ENCODE measurements around the gene CACNG4. TPM values are rescaled to one million over a fixed set of nuclear protein-coding genes. Genes with fewer than 3 reads are reported as not detected.

Gene CACNG4
- total RNA-seq, 1 experiment from 2014 or later, result 6.3 TPM

DNA sequence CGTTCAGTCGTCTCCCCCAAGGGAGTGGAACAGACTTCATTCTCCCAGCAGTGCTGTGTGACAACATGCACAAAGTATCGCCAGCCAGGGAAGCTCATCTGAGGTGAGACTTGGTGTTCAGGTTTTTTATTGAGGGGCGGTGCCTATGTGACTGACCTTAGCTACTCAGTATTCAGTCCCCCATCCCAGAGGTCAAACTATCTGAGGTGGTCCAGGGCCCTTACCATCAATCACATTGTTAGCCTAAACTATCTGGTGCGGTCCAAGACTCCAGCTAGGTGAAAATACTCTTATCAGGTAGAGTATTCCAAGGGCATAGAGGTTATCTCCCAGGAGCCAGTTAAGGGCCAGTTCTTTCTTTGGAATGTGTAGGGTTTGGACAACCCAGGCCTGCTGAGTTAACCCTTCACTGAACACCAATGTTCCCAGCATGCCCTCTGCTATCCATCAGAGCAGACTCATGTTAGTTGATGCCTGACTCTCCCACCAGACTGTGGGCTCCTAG is 74.4 kb downstream of the CACNG4 start:
- Mint-ChIP-seq H3K9me3 (peaks cover 0 to 2% of the 10 kb centered on the region in 2 experiments; a peak in 2 of 5 replicates), H3K4me3 (no peak overlapping the region), H3K4me1 (peaks cover 8 to 13% of the 10 kb centered on the region in 2 experiments; a peak in 3 of 4 replicates), H3K27me3 (ENCODE audit: low read depth) (peaks cover 2% of the 10 kb centered on the region), H3K27ac (no peak overlapping the region), H3K36me3 (ENCODE audit: insufficient read depth in 1 of 3, low read depth in 3 of 3) (peaks cover 0 to 3% (median 0%) of the 10 kb centered on the region in 3 experiments; a peak in 1 of 7 replicates)
- Histone ChIP-seq H3K23ac (ENCODE audit: insufficient read length, low read depth, low read length) (no peak overlapping the region), H3K27ac (ENCODE audit: insufficient read length, low read depth, low read length) (no peak overlapping the region), H2BK15ac (ENCODE audit: low read depth, low read length) (no peak overlapping the region), H3K79me2 (ENCODE audit: insufficient read depth, low read length) (no peaks in the 10 kb centered on the region), H3K27me3 (ENCODE audit: insufficient read depth, low read length) (no peaks in the 10 kb centered on the region), H3K9me3 (ENCODE audit: control insufficient read depth, low read depth, low read length) (no peaks in the 10 kb centered on the region), H3K14ac (ENCODE audit: insufficient read depth, low read length) (no peak overlapping the region; the same call in 1 of the 2 replicates), H3K56ac (ENCODE audit: insufficient read length, low read depth, low read length) (no peak overlapping the region), H3K23me2 (ENCODE audit: insufficient read length, low read depth, low read length, poor library complexity, severe bottlenecking) (no peaks in the 10 kb centered on the region), H2BK12ac (ENCODE audit: insufficient read length, low read depth, low read length) (no peak overlapping the region), H3K18ac (ENCODE audit: insufficient read length, low read depth, low read length) (no peak overlapping the region), H4K8ac (replicated peaks; ENCODE audit: insufficient read length, low read depth, low read length) (no peak overlapping the region), H3K4ac (ENCODE audit: low read depth, low read length) (no peak overlapping the region), H2AFZ (ENCODE audit: low read length) (no peak overlapping the region), H3K79me1 (ENCODE audit: insufficient read depth, low read depth, low read length, poor library complexity, severe bottlenecking) (no peaks in the 10 kb centered on the region), H2BK5ac (ENCODE audit: insufficient read length, low read length) (no peak overlapping the region), H3K4me2 (ENCODE audit: insufficient read depth, insufficient read length, low read length) (no peak overlapping the region), H2AK5ac (ENCODE audit: insufficient read length, low read length) (no peak overlapping the region), H4K91ac (ENCODE audit: insufficient read length, low read depth, low read length) (no peak overlapping the region), H3K9ac (ENCODE audit: extremely low read depth, insufficient read length, low read length) (no peak overlapping the region), H2BK20ac (ENCODE audit: low read depth, low read length, poor library complexity, severe bottlenecking) (no peak overlapping the region), H4K20me1 (ENCODE audit: control insufficient read depth, insufficient read depth, insufficient read length) (no peaks in the 10 kb centered on the region), H2BK120ac (ENCODE audit: low read depth, low read length, poor library complexity, severe bottlenecking) (no peak overlapping the region), H4K5ac (ENCODE audit: insufficient read length, low read depth, low read length) (no peak overlapping the region), H3T11ph (ENCODE audit: low read length) (no peak overlapping the region), H3K4me1 (ENCODE audit: insufficient read depth, low read length) (no peaks in the 10 kb centered on the region)
- TF ChIP-seq, protein P1, sequence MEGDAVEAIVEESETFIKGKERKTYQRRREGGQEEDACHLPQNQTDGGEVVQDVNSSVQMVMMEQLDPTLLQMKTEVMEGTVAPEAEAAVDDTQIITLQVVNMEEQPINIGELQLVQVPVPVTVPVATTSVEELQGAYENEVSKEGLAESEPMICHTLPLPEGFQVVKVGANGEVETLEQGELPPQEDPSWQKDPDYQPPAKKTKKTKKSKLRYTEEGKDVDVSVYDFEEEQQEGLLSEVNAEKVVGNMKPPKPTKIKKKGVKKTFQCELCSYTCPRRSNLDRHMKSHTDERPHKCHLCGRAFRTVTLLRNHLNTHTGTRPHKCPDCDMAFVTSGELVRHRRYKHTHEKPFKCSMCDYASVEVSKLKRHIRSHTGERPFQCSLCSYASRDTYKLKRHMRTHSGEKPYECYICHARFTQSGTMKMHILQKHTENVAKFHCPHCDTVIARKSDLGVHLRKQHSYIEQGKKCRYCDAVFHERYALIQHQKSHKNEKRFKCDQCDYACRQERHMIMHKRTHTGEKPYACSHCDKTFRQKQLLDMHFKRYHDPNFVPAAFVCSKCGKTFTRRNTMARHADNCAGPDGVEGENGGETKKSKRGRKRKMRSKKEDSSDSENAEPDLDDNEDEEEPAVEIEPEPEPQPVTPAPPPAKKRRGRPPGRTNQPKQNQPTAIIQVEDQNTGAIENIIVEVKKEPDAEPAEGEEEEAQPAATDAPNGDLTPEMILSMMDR (conservative IDR thresholded peaks at IDR 0.05), result no peak
- no CpG with 5 or more reads among the region's 5 CpGs for WGBS (ENCODE audit: extremely low coverage, insufficient read length, low lambda C conversion rate)
- no peak for DNase-seq

Data from H9 (cell line).